DND-41 (cell line): Measurements from ENCODE around the gene LGALS7.

Experiments used
- ATAC-seq: fragments of 200-7000 bp; cut with Tn5 transposase; 3 replicates; pipeline ENCODE4 v1.9.1; 2021; ENCODE audit warnings: low read depth; ENCODE audit not compliant: insufficient read depth
- DNase-seq: peaks from one replicate; pipeline ENCODE4 v3.0.0-alpha.2; 2020
- H2AFZ ChIP-seq: 2 replicates; pipeline ENCODE4 v1.6.0; 2012; ENCODE audit warnings: low read depth, low read length
- H3K27ac ChIP-seq: 2 replicates; pipeline ENCODE4 v1.5.1; 2012; ENCODE audit warnings: low read length, inconsistent platforms
- H3K27me3 ChIP-seq: fragments of 200-600 bp; sonication (generic); 2 replicates; pipeline ENCODE4 v1.6.0; 2012; ENCODE audit warnings: low read length, mild to moderate bottlenecking, inconsistent platforms; ENCODE audit not compliant: insufficient read depth, poor library complexity
- H3K36me3 ChIP-seq: 2 replicates; pipeline ENCODE4 v1.5.1; 2012; ENCODE audit warnings: low read length, inconsistent platforms; ENCODE audit not compliant: insufficient read depth
- H3K4me1 ChIP-seq: 2 replicates; pipeline ENCODE4 v1.5.1; 2012; ENCODE audit warnings: mild to moderate bottlenecking, low read length; ENCODE audit not compliant: insufficient read depth
- H3K4me2 ChIP-seq: 2 replicates; pipeline ENCODE4 v1.6.0; 2012; ENCODE audit warnings: mild to moderate bottlenecking, moderate library complexity, low read length, inconsistent platforms; ENCODE audit not compliant: insufficient read depth
- H3K4me3 ChIP-seq, 2 experiments: fragments of 200-600 bp in 1 of 2; shearing (Covaris generic) in 1 of 2; 2 replicates each; pipeline ENCODE4 v1.5.1; 2012 to 2016; ENCODE audit warnings: inconsistent platforms in 2 of 2, low read length in 2 of 2, mild to moderate bottlenecking in 2 of 2, low read depth in 1 of 2, moderate library complexity in 1 of 2
- H3K79me2 ChIP-seq: 2 replicates; pipeline ENCODE4 v1.6.0; 2012; ENCODE audit warnings: low read length, inconsistent platforms; ENCODE audit not compliant: insufficient read depth
- H3K9ac ChIP-seq: 2 replicates; pipeline ENCODE4 v1.6.0; 2012; ENCODE audit warnings: low read depth, mild to moderate bottlenecking, inconsistent platforms, low read length, moderate library complexity
- H3K9me3 ChIP-seq: 2 replicates; pipeline ENCODE4 v1.5.1; 2012; ENCODE audit warnings: low read length, moderate library complexity, mild to moderate bottlenecking, inconsistent platforms; ENCODE audit not compliant: insufficient read depth, severe bottlenecking
- H4K20me1 ChIP-seq: 2 replicates; pipeline ENCODE4 v1.6.0; 2012; ENCODE audit warnings: low read length; ENCODE audit not compliant: insufficient read depth
- EZH2 ChIP-seq: IDR thresholded peaks from 3 replicates; pipeline ENCODE4 v1.6.1; 2012; ENCODE audit warnings: borderline replicate concordance, low read depth, mild to moderate bottlenecking, moderate library complexity, low read length, inconsistent platforms; ENCODE audit not compliant: severe bottlenecking
- TF ChIP-seq, protein P1 (sequence below): IDR thresholded peaks from 2 replicates; pipeline ENCODE4 v1.5.1; 2012; ENCODE audit warnings: borderline replicate concordance, low read length, moderate library complexity, mild to moderate bottlenecking; ENCODE audit not compliant: poor library complexity, severe bottlenecking; ENCODE audit errors: extremely low read depth

Gene LGALS7

DNA sequence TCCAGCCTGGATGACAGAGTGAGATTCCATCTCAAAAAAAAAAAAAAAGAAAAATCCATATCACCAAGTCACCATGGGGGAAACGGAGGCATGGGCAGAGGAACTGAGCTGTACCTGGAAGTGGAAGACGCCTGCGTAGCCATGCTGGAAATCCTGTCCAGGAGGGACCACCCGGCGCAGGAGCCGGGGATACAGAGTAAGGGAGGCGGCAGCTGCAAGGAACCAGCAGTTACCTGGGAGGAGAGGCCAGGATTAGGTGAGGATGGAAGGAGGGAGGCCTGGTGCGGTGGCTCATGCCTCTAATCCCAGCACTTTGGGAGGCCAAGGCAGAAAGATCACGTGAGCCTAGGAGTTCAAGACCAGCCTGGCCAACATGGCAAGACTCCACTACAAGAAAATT, 31.0 kb downstream of the LGALS7 start:
- TF ChIP-seq, protein P1, sequence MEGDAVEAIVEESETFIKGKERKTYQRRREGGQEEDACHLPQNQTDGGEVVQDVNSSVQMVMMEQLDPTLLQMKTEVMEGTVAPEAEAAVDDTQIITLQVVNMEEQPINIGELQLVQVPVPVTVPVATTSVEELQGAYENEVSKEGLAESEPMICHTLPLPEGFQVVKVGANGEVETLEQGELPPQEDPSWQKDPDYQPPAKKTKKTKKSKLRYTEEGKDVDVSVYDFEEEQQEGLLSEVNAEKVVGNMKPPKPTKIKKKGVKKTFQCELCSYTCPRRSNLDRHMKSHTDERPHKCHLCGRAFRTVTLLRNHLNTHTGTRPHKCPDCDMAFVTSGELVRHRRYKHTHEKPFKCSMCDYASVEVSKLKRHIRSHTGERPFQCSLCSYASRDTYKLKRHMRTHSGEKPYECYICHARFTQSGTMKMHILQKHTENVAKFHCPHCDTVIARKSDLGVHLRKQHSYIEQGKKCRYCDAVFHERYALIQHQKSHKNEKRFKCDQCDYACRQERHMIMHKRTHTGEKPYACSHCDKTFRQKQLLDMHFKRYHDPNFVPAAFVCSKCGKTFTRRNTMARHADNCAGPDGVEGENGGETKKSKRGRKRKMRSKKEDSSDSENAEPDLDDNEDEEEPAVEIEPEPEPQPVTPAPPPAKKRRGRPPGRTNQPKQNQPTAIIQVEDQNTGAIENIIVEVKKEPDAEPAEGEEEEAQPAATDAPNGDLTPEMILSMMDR = no peak
- TF ChIP-seq EZH2 = no peak
- H3K27me3 ChIP-seq = no peaks in the 10 kb centered on the region
- no peak overlapping the region for H3K9ac ChIP-seq
- ATAC-seq (no peak), DNase-seq (no peak)
- H3K4me2 ChIP-seq = no peak overlapping the region
- peaks cover 5% of the 10 kb centered on the region; the same call in 1 of the 2 replicates for H4K20me1 ChIP-seq
- no peaks in the 10 kb centered on the region for H3K79me2 ChIP-seq
- H3K9me3 ChIP-seq = no peaks in the 10 kb centered on the region
- H3K27ac ChIP-seq = no peak overlapping the region
- H3K36me3 ChIP-seq = no peaks in the 10 kb centered on the region
- H3K4me1 ChIP-seq = no peaks in the 10 kb centered on the region
- no peak overlapping the region for H2AFZ ChIP-seq
- H3K4me3 ChIP-seq = no peak overlapping the region

DNA sequence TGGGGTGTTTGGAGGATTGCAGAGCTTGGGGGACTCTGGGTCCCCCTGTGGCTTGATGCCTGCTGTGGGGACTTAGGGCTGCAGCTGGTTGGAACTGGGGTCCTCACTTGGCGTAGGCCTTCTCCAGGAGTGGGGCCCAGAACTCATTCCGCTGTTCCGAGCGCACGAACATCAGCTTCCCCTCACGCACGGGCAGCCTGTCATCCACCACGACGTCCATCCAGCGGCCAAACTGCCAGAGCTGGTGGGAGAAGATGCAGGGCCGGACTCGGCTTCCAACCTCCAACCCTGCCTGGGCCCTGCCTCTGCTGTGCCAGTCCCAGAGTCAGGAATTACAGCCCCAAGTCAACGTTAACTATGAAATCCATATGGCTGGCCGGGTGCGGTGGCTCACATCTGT, 31.6 kb downstream of the LGALS7 start:
- Histone ChIP-seq H4K20me1 (peaks cover 5% of the 10 kb centered on the region; the same call in 1 of the 2 replicates), H3K4me2 (no peak overlapping the region), H3K9ac (no peak overlapping the region), H3K79me2 (no peaks in the 10 kb centered on the region), H3K27ac (no peak overlapping the region), H3K4me3 (no peak overlapping the region), H3K4me1 (no peaks in the 10 kb centered on the region), H3K36me3 (no peaks in the 10 kb centered on the region), H3K27me3 (no peaks in the 10 kb centered on the region), H2AFZ (no peak overlapping the region), H3K9me3 (no peaks in the 10 kb centered on the region)
- TF ChIP-seq EZH2 = no peak
- TF ChIP-seq, protein P1 = no peak
- no peak for DNase-seq
- no peak for ATAC-seq

DNA sequence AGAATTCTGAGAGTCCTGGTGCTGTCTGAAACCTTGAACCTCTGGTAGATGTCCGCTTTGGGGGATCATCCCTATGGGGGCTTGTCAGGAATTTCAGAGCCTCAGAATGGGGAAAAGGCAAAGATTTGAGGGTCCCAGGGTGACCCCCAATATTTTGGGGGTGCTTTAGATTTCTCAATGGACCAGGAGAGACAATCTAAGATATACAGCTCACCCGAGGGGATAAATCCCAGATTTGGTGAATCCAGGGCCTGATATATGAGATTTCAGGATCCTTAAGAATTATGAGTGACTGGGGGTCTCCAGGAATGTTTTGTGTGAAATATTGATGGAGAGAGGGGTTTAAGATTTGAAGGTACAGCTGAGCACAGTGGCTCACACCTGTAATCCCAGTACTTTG, 32.4 kb downstream of the LGALS7 start:
- Histone ChIP-seq H3K36me3 (no peaks in the 10 kb centered on the region), H2AFZ (no peak overlapping the region), H3K9ac (no peak overlapping the region), H3K4me1 (no peaks in the 10 kb centered on the region), H3K27me3 (no peaks in the 10 kb centered on the region), H3K9me3 (no peaks in the 10 kb centered on the region), H3K4me3 (no peak overlapping the region), H3K4me2 (no peak overlapping the region), H4K20me1 (peaks cover 5% of the 10 kb centered on the region; the same call in 1 of the 2 replicates), H3K79me2 (no peaks in the 10 kb centered on the region), H3K27ac (no peak overlapping the region)
- DNase-seq (no peak), ATAC-seq (no peak)
- no peak for TF ChIP-seq EZH2
- TF ChIP-seq, protein P1 = no peak

DNA sequence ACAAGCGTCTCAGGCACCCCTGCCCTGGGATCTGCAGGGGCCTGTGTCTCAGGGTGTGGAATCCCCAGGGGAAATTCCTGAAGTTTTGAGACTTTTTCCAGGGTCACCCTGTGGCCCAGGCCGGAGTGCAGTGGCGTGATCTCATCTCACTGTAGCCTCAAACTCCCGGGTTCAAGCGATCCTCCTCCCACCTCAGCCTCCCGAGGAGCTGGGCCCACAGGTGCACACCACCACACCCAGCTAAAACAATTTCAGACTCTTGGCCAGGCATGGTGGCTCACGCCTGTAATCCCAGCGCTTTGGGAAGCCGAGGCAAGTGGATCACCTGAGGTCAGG, 33.1 kb downstream of the LGALS7 start:
- Histone ChIP-seq H2AFZ (no peak overlapping the region), H3K9me3 (no peaks in the 10 kb centered on the region), H3K9ac (no peak overlapping the region), H3K36me3 (no peaks in the 10 kb centered on the region), H3K4me1 (no peaks in the 10 kb centered on the region), H3K4me3 (no peak overlapping the region), H3K4me2 (no peak overlapping the region), H3K27me3 (no peaks in the 10 kb centered on the region), H3K27ac (no peak overlapping the region), H3K79me2 (no peaks in the 10 kb centered on the region), H4K20me1 (peaks cover 5% of the 10 kb centered on the region; the same call in 1 of the 2 replicates)
- ATAC-seq (no peak), DNase-seq (no peak)
- TF ChIP-seq EZH2 = no peak
- TF ChIP-seq, protein P1 = no peak
